Measurements from ENCODE around the gene HOXC6. TPM values are rescaled to one million over a fixed set of nuclear protein-coding genes. Genes with fewer than 3 reads are reported as not detected.

Gene HOXC6
- total and polyA plus RNA-seq, 2 of the 8 experiments (the other 6 are each of a cell fraction or from before 2014, with no cell fraction given), result not detected

- Histone ChIP-seq H3K4me2 (ENCODE audit: insufficient read depth in 1 of 2, low read depth in 2 of 2, low read length in 2 of 2) (no peak overlapping the region), H4K20me1 (replicated peaks in 1 of 2; ENCODE audit: control insufficient read depth in 1 of 2, insufficient read depth in 2 of 2, low read length in 2 of 2) (peaks cover 20 to 23% of the 10 kb centered on the region in 2 experiments), H3K9ac (replicated peaks in 1 of 4; ENCODE audit: extremely low read depth in 1 of 4, low read depth in 3 of 4, low read length in 3 of 4) (no peak overlapping the region), H2BK20ac (ENCODE audit: low read length) (no peak overlapping the region), H3K18ac (ENCODE audit: extremely low read depth, low read length) (no peak overlapping the region), H3K36me3 (ENCODE audit: control insufficient read depth in 2 of 4, insufficient read depth in 4 of 4, low read length in 3 of 4) (peaks cover 0 to 9% (median 0%) of the 10 kb centered on the region in 4 experiments; a peak in 1 of 8 replicates), H3K27me3 (replicated peaks in 1 of 4; ENCODE audit: control insufficient read depth in 3 of 4, extremely low read depth in 1 of 4, insufficient read depth in 3 of 4, low read length in 3 of 4) (peaks cover 96 to 100% (median 99%) of the 10 kb centered on the region in 4 experiments), H3K23me2 (ENCODE audit: low read depth, low read length) (peaks cover 3% of the 10 kb centered on the region), H2AFZ (ENCODE audit: low read length) (no peak overlapping the region), H2BK120ac (replicated peaks; ENCODE audit: low read depth, low read length) (no peak overlapping the region), H3K79me2 (ENCODE audit: control insufficient read depth in 1 of 2, insufficient read depth in 2 of 2, low read length in 2 of 2) (no peaks in the 10 kb centered on the region), H3K56ac (replicated peaks; ENCODE audit: insufficient read length, low read depth, low read length) (no peak overlapping the region), H4K8ac (ENCODE audit: extremely low read depth, insufficient read depth, low read length) (no peak overlapping the region), H3K14ac (ENCODE audit: insufficient read length) (no peak overlapping the region), H3K79me1 (ENCODE audit: low read depth, low read length) (no peaks in the 10 kb centered on the region), H4K91ac (replicated peaks; ENCODE audit: insufficient read length, low read length) (no peak overlapping the region), H3K4me3 (ENCODE audit: extremely low read depth in 1 of 4, insufficient read depth in 2 of 4, low read depth in 3 of 4, low read length in 4 of 4) (no peak overlapping the region), H3K4ac (replicated peaks; ENCODE audit: insufficient read length, low read depth, low read length) (no peak overlapping the region), H2BK15ac (ENCODE audit: low read length) (no peak overlapping the region), H3K4me1 (replicated peaks in 1 of 4; ENCODE audit: control insufficient read depth in 3 of 4, insufficient read depth in 4 of 4, low read length in 3 of 4) (peaks cover 0 to 22% (median 5%) of the 10 kb centered on the region in 4 experiments; a peak in 6 of 7 replicates), H2BK5ac (ENCODE audit: low read depth, low read length) (no peak overlapping the region), H2BK12ac (ENCODE audit: low read depth, low read length) (no peak overlapping the region), H3K23ac (ENCODE audit: insufficient read length) (no peak overlapping the region), H4K5ac (ENCODE audit: insufficient read length, low read depth, low read length) (no peak overlapping the region), H3K9me3 (ENCODE audit: insufficient read depth in 2 of 2, low read depth in 1 of 2, low read length in 1 of 2) (no peaks in the 10 kb centered on the region), H3K27ac (ENCODE audit: low read depth, low read length) (no peak overlapping the region), H2AK5ac (ENCODE audit: low read depth, low read length) (no peak overlapping the region)
- CTCF ChIA-PET (ENCODE audit: partially characterized antibody), result interaction anchor here (0.7 to 4.9 kb wide), 16 partner anchors 9 to 168 kb away, joined by 3 to 34 read pairs (median 4); partner anchors contain the start of genes HOXC10, HOXC5 and HOXC8
- no peak for DNase-seq (ENCODE audit: low read depth in 1 of 2, low spot score in 2 of 2)
- no peak for TF ChIP-seq ATF2 (IDR thresholded peaks at IDR 0.05; ENCODE audit: low read length)
- TF ChIP-seq MAFK (IDR thresholded peaks at IDR 0.05; ENCODE audit: low read depth, low read length), result no peak
- TF ChIP-seq TEAD4 (IDR thresholded peaks at IDR 0.05; ENCODE audit: low read depth, low read length), result no peak
- no peak for TF ChIP-seq RNF2 (IDR thresholded peaks at IDR 0.05; ENCODE audit: borderline replicate concordance, low read depth, low read length, missing control alignments, poor library complexity, severe bottlenecking)
- no peak for TF ChIP-seq YY1 (IDR thresholded peaks at IDR 0.05; ENCODE audit: low read depth, low read length)
- TF ChIP-seq GABPA (IDR thresholded peaks at IDR 0.05; ENCODE audit: borderline replicate concordance, insufficient read depth, low read length), result no peak
- no peak for TF ChIP-seq SRF (IDR thresholded peaks at IDR 0.05; ENCODE audit: low read depth, low read length)
- 0 out of 2 replicates have a peak, but pooled peaks have one; percentile 84 for TF ChIP-seq CBX8 (IDR thresholded peaks at IDR 0.05; ENCODE audit: borderline replicate concordance, low read depth, low read length)
- TF ChIP-seq JUND (IDR thresholded peaks at IDR 0.05; ENCODE audit: low read length), result no peak
- no peak for FAIRE-seq
- POLR2A ChIA-PET (ENCODE audit: partially characterized antibody), result interaction anchor here (0.7 to 1.2 kb wide), 2 partner anchors 24 to 36 kb away, joined by 3 read pairs; no protein-coding TSS in a partner anchor
- WGBS, 2 experiments (ENCODE audit: extremely low coverage in 1 of 2, insufficient coverage in 1 of 2, insufficient read length in 1 of 2, insufficient replicate concordance in 2 of 2, low coverage in 1 of 2, low lambda C conversion rate in 2 of 2, missing lambda C conversion rate in 1 of 2), result 3% methylated on average over 2 of the region's 2 CpGs; no CpG with 5 or more reads in 1 of the 2 experiments
Observed at GRCh38 chr12:54050482-54050810, 22.2 kb downstream of the HOXC6 start.

Measured in H1 (cell line).